Heart left ventricle (tissue), 16 donors: Measurements from ENCODE around the gene PARP8. TPM values are rescaled to one million over a fixed set of nuclear protein-coding genes. Genes with fewer than 3 reads are reported as not detected.
"Not testable (repeated sequence)": the region's sequence is repeated elsewhere in the genome, so short reads cannot be mapped to it uniquely, and the experiment has no call there.

Source experiments
- ATAC-seq, 4 donors: fragments of 200-7000 bp; cut with Tn5 transposase; one replicate each; pipeline ENCODE4 v1.9.1; 2020 to 2022; ENCODE audit warnings: moderate library complexity in 4 of 4, mild to moderate bottlenecking in 3 of 4, moderate number of reproducible peaks in 1 of 4
- DNase-seq, 5 donors: peaks; one replicate each; pipeline ENCODE4 v3.0.0-alpha.2; 2020
- H3K27ac ChIP-seq, 12 donors: fragments of 200-600 bp; sonication (generic) in 4 of 12; one replicate each; pipeline versions ENCODE4 v1.5.0 to v1.8.0; 2016 to 2022; ENCODE audit warnings: mild to moderate bottlenecking in 2 of 12
- H3K27me3 ChIP-seq, 9 donors: fragments of 200-600 bp; sonication (generic) in 2 of 9; one replicate each; pipeline versions ENCODE4 v1.5.1 to v1.8.0; 2016 to 2022; ENCODE audit warnings: mild to moderate bottlenecking in 3 of 9
- H3K36me3 ChIP-seq, 9 donors: fragments of 200-600 bp; sonication (generic) in 2 of 9; one replicate each; pipeline versions ENCODE4 v1.5.0 to v1.8.0; 2018 to 2022; ENCODE audit warnings: mild to moderate bottlenecking in 2 of 9
- H3K4me1 ChIP-seq, 12 donors: fragments of 200-600 bp; sonication (generic) in 4 of 12; one replicate each; pipeline versions ENCODE4 v1.5.0 to v1.8.0; 2016 to 2022; ENCODE audit warnings: mild to moderate bottlenecking in 3 of 12
- H3K4me3 ChIP-seq, 12 donors: fragments of 200-600 bp; sonication (generic) in 4 of 12; one replicate each; pipeline versions ENCODE4 v1.5.0 to v1.8.0; 2017 to 2022; ENCODE audit warnings: mild to moderate bottlenecking in 9 of 12, moderate library complexity in 4 of 12
- H3K9me3 ChIP-seq, 12 donors: fragments of 200-600 bp; sonication (generic) in 4 of 12; one replicate each; pipeline versions ENCODE4 v1.5.0 to v1.8.0; 2016 to 2022; ENCODE audit warnings: mild to moderate bottlenecking in 1 of 12
- POLR2A ChIP-seq, 2 donors: fragments of 450-650 bp; IDR thresholded peaks; one replicate each; pipeline ENCODE4 v1.6.1; 2017; ENCODE audit warnings: antibody characterized with exemption in 2 of 2, mild to moderate bottlenecking in 2 of 2, moderate library complexity in 2 of 2
- WGBS, 4 donors: extraction: QIAGEN DNeasy Blood & Tissue Kit in 2 of 4; methylation state at CpG; one replicate each; pipeline versions ENCODE4 v1.1.5 to v1.1.7; 2013 to 2018; 5-methylcytosine and 5-hydroxymethylcytosine counted together
- intact Hi-C, 10 donors: fragments of 100-400 bp; cut with DNase I; formaldehyde crosslinking; loops; one replicate each; pipeline versions ENCODE4 v1.11.1 to v1.14.2; 2022
- polyA plus RNA-seq, 2 donors: library from polyadenylated mRNA; stranded (reverse); fragments of 200-250 nt; gene quantifications; one replicate each; pipeline ENCODE4 v1.2.3, GENCODE V29; 2013
- total RNA-seq, 9 donors: library from RNA; depleted of rRNA in 2 of 9; stranded (reverse); fragments of >200 nt in 2 of 9; fragmentation: NEBNext Ultra II Directional in 3 of 9; extraction: Animal tissue kit (Norgen Biotek cat#: 25700) in 3 of 9; gene quantifications; one replicate each; pipeline versions ENCODE4 v1.1.0 to v1.2.4, GENCODE V29; 2016 to 2023
- TF ChIP-seq, protein P1 (sequence below), 12 donors: fragments of 200-600 bp; sonication (generic) in 4 of 12; IDR thresholded peaks; one replicate each; pipeline versions ENCODE4 v1.5.0 to v1.8.0; 2018 to 2022; ENCODE audit warnings: antibody characterized with exemption in 12 of 12, mild to moderate bottlenecking in 5 of 12
- donor health status: ischemic (EF 13 %, LVEDD 7.1; RV severe dilation, severe dysfunction).
- donor health status: healthy with polysubstance abuse.
- donor health status: DM: no; HTN: yes; CAD: no.
- donor health status: DM: no; HTN: no; CAD: no.
- donor health status: ischemic (EF 25% LVEDD 6.9; RV normal size, moderate dysfunction).
- donor health status: ischemic (EF 25% LVEDD 5.7; RV mildly dilated, moderate dysfunction).
- donor health status: healthy.
- donor health status: DM: yes; HTN: yes; CAD: no.
- donor health status: ischemic (EF 35%, LVEDD 5.7; RV mildly dilated, moderate dysfunction).
- donor health status: nonischemic (EF 11% LVEDD 7.7; RV severe dilation, severe dysfunction).
- donor health status: DM: yes; HTN: yes; CAD: no.
- donor health status: PGD.
- donor health status: ischemic (EF 29% LVEDD 5.4; RV normal size, mild dysfunction).
- donor health status: nonischemic (EF 23%, LVEDD 6.1; RV moderate dilation, normal function).

Gene PARP8
- total and polyA plus RNA-seq, 11 donors = 1.6 to 22.5 (median 6.0) TPM

DNA sequence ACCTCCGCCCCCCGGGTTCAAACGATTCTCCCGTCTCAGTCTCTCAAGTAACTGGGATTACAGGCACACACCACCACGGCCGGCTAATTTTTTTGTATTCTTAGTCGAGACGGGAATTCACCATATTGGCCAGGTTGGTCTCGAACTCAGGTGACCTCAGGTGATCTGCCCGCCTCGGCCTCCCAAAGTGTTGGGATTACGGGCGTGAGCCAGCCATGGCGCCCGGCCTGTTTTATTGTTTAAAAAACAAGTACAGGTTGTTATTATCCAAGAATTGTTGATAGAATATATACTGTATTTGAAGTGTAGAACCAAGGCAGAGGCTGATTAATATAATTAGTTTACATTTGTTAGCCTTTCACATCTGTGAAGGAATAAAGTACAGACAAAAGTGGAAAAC, 8.9 kb downstream of the PARP8 start:
- intact Hi-C loops = no loop called here
- H3K4me3 ChIP-seq = no peak overlapping the region

DNA sequence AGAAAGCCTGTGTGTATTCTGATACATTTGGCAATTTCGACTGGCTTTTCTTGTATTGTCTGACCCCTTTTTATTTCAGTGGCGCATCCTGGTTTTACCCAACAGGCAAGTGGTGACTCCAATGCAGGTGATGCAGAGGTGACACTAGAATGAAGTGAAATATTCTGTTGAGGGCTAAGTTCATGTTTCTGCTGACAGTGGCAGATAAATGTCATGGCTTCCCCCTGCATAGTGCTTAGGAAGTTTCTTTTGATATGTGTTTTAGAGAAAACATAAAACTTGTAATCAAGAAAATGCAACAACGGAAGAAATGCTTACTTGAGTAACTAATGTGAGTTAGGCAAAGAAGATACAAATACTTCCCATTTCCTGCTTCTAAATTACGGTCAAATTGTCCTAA, 13.1 kb downstream of the PARP8 start:
- H3K9me3 ChIP-seq, ATAC-seq, H3K27ac ChIP-seq, H3K36me3 ChIP-seq, H3K27me3 ChIP-seq, DNase-seq, intact Hi-C loops, H3K4me3 ChIP-seq: not testable (repeated sequence)
- peaks cover 0 to 50% (median 4%) of the 10 kb centered on the region in 12 donors for H3K4me1 ChIP-seq
- 73 to 85% (median 81%) methylated on average over 4 of the region's 4 CpGs for WGBS, 4 donors

More for the DNA sequence above, 8.9 kb downstream of the PARP8 start:
- Histone ChIP-seq H3K36me3 (no peaks in the 10 kb centered on the region), H3K9me3 (no peaks in the 10 kb centered on the region), H3K4me1 (peaks cover 0 to 62% (median 0%) of the 10 kb centered on the region in 12 donors), H3K27ac (no peak overlapping the region), H3K27me3 (no peaks in the 10 kb centered on the region)
- ATAC-seq = no peak
- DNase-seq = no peak
- no peak for TF ChIP-seq POLR2A (IDR thresholded peaks at IDR 0.05)
- WGBS, 4 donors = 96 to 98% (median 98%) methylated on average over 15 of the region's 15 CpGs

- 50 to 71% (median 54%) methylated on average over 3 of the region's 3 CpGs for WGBS, 4 donors
- DNase-seq (no peak), ATAC-seq (no peak)
- no peaks in the 10 kb centered on the region for H3K27me3 ChIP-seq
- peaks cover 0 to 40% (median 6%) of the 10 kb centered on the region in 12 donors for H3K4me1 ChIP-seq
- no peak overlapping the region for H3K4me3 ChIP-seq
- no peaks in the 10 kb centered on the region for H3K36me3 ChIP-seq
- no peak overlapping the region for H3K27ac ChIP-seq
- intact Hi-C loops = no loop called here
- TF ChIP-seq POLR2A (IDR thresholded peaks at IDR 0.05) = no peak
- TF ChIP-seq, protein P1, sequence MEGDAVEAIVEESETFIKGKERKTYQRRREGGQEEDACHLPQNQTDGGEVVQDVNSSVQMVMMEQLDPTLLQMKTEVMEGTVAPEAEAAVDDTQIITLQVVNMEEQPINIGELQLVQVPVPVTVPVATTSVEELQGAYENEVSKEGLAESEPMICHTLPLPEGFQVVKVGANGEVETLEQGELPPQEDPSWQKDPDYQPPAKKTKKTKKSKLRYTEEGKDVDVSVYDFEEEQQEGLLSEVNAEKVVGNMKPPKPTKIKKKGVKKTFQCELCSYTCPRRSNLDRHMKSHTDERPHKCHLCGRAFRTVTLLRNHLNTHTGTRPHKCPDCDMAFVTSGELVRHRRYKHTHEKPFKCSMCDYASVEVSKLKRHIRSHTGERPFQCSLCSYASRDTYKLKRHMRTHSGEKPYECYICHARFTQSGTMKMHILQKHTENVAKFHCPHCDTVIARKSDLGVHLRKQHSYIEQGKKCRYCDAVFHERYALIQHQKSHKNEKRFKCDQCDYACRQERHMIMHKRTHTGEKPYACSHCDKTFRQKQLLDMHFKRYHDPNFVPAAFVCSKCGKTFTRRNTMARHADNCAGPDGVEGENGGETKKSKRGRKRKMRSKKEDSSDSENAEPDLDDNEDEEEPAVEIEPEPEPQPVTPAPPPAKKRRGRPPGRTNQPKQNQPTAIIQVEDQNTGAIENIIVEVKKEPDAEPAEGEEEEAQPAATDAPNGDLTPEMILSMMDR (IDR thresholded peaks at IDR 0.05) = no peak
- peaks cover 0 to 3% (median 0%) of the 10 kb centered on the region in 12 donors for H3K9me3 ChIP-seq
Measured at GRCh38 chr5:50684721-50685120, 18.3 kb downstream of the PARP8 start.

- ATAC-seq (no peak), DNase-seq (no peak)
- Histone ChIP-seq H3K4me1 (peaks cover 0 to 36% (median 2%) of the 10 kb centered on the region in 12 donors), H3K27ac (no peak overlapping the region), H3K36me3 (no peaks in the 10 kb centered on the region), H3K9me3 (peaks cover 0 to 3% (median 0%) of the 10 kb centered on the region in 12 donors), H3K4me3 (no peak overlapping the region), H3K27me3 (no peaks in the 10 kb centered on the region)
- intact Hi-C loops = no loop called here
- TF ChIP-seq, protein P1 (IDR thresholded peaks at IDR 0.05) = no peak
- no peak for TF ChIP-seq POLR2A (IDR thresholded peaks at IDR 0.05)
- 74 to 88% (median 82%) methylated on average over 4 of the region's 4 CpGs for WGBS, 4 donors
Measured at GRCh38 chr5:50687548-50687947, 21.1 kb downstream of the PARP8 start.

DNA sequence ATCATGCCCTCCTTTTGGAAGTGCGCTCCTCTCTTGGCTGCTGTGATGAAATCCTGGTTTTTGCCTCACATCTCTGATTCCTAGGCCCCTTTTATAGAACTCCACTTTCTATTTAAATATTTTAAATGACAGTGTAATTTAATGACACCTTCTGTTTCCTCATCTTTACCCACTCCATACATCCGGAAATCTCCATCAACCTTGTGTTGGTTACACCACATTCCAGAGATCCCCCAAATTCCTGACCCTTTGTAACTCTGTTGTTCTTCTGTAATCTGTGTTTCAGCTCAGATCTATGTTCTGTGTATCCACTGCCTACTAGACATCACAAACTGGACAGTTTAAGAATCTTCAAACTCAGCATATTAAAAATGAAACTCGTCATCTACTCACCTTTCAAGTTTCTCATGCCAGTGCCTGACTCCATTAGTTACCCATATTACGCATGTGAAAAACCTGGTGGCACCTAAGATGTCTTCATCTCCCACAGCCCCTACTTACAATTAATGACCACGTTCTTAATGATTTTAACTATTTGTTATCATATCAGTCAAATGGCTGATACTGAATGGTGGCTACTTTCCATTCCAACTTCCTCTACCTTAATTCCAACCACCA, 25.1 kb downstream of the PARP8 start:
- Histone ChIP-seq H3K36me3 (no peaks in the 10 kb centered on the region), H3K9me3 (no peaks in the 10 kb centered on the region), H3K4me1 (peaks cover 0 to 41% (median 0%) of the 10 kb centered on the region in 12 donors), H3K4me3 (no peak overlapping the region), H3K27ac (no peak overlapping the region), H3K27me3 (no peaks in the 10 kb centered on the region)
- DNase-seq (no peak), ATAC-seq (no peak)
- 83 to 89% (median 86%) methylated on average over 5 of the region's 5 CpGs for WGBS, 4 donors
- no peak for TF ChIP-seq POLR2A (IDR thresholded peaks at IDR 0.05)
- TF ChIP-seq, protein P1 (IDR thresholded peaks at IDR 0.05) = no peak
- intact Hi-C loops = no loop called here
